NT2/D1 (cell line): ENCODE measurements around the gene NKAIN2.

Experiments
- DNase-seq: peaks from one replicate; pipeline ENCODE4 v3.0.0-alpha.2; 2011; ENCODE audit warnings: low read depth, low spot score
- H3K27me3 ChIP-seq: 2 replicates; pipeline ENCODE4 v1.6.0; 2011; ENCODE audit warnings: mild to moderate bottlenecking; ENCODE audit not compliant: insufficient read length, insufficient read depth
- H3K36me3 ChIP-seq: 2 replicates; pipeline ENCODE4 v1.6.1; 2011; ENCODE audit warnings: mild to moderate bottlenecking, low read length, mixed read lengths; ENCODE audit not compliant: insufficient read depth, insufficient read length
- H3K4me1 ChIP-seq: 2 replicates; pipeline ENCODE4 v1.5.1; 2011; ENCODE audit not compliant: insufficient read depth, insufficient read length
- H3K4me3 ChIP-seq: 2 replicates; pipeline ENCODE4 v1.5.1; 2011; ENCODE audit warnings: low read depth; ENCODE audit not compliant: insufficient read length
- H3K9ac ChIP-seq: 2 replicates; pipeline ENCODE4 v1.6.0; 2011; ENCODE audit warnings: low read depth; ENCODE audit not compliant: insufficient read length
- H3K9me3 ChIP-seq: 2 replicates; pipeline ENCODE4 v1.5.1; 2011; ENCODE audit warnings: mild to moderate bottlenecking, low read length; ENCODE audit not compliant: insufficient read depth
- SUZ12 ChIP-seq: IDR thresholded peaks from 2 replicates; pipeline ENCODE4 v1.6.1; 2011; ENCODE audit not compliant: insufficient read length, insufficient read depth; ENCODE audit errors: extremely low read depth
- YY1 ChIP-seq: IDR thresholded peaks from 2 replicates; pipeline ENCODE4 v1.6.1; 2011; ENCODE audit not compliant: insufficient read length, insufficient read depth
- ZNF274 ChIP-seq: IDR thresholded peaks from 2 replicates; pipeline ENCODE4 v1.6.1; 2011; ENCODE audit warnings: mild to moderate bottlenecking, low read depth, low read length

NKAIN2 gene

DNA sequence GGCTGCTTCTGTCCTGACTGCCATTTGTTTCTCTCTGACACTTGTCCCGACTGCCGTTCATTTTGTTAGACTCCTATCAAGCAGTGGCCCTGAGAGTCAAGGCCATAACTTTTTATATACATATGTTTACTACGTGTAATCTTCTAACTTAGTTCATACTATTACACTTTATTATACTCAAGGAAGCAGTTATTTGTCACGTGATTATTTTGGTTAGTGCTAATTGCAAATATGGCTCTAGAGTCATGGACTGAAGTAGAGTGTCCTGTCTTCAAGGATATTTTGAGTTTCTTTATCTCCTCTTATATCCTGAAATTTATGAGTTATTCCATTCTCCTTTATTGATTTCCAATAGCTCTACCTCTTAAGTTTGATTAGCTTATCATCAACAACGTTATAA, 864.4 kb downstream of the NKAIN2 start:
- no peaks in the 10 kb centered on the region for H3K36me3 ChIP-seq
- no peak overlapping the region for H3K4me3 ChIP-seq
- no peak overlapping the region for H3K9ac ChIP-seq
- H3K27me3 ChIP-seq: no peaks in the 10 kb centered on the region
- TF ChIP-seq ZNF274 (no peak), SUZ12 (no peak), YY1 (no peak)
- no peaks in the 10 kb centered on the region for H3K4me1 ChIP-seq
- DNase-seq: no peak
- no peaks in the 10 kb centered on the region for H3K9me3 ChIP-seq

- Histone ChIP-seq H3K36me3 (no peaks in the 10 kb centered on the region), H3K9me3 (no peaks in the 10 kb centered on the region), H3K4me3 (no peak overlapping the region), H3K9ac (no peak overlapping the region), H3K4me1 (no peaks in the 10 kb centered on the region), H3K27me3 (no peaks in the 10 kb centered on the region)
- TF ChIP-seq YY1 (no peak), SUZ12 (no peak), ZNF274 (no peak)
- DNase-seq: no peak
Measured at GRCh38 chr6:124669713-124670480, 866.2 kb downstream of the NKAIN2 start.

DNA sequence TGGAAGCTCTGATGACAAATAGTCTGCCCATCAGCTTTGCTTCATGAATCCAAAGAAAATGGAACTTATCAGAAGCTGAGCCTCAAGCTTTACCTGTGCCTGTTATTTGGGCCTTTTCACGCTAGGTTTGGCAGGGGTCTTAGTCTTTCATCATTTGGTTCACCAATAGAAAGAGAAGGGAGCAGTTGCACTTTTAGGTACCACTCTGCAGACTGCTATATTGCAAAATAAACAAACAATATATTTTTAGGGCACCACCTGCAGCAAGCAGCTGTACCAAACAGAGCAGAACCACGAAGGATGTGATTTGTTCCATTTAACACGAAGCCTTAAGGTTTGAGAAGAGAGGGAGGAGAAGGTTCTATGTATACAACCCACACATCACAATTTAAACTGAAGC, 867.1 kb downstream of the NKAIN2 start:
- DNase-seq: no peak

GRCh38 chr6:124671324-124671723, 867.7 kb downstream of the NKAIN2 start:
- H3K36me3 ChIP-seq: no peaks in the 10 kb centered on the region
- no peak overlapping the region for H3K4me3 ChIP-seq

More for the DNA sequence above, 867.1 kb downstream of the NKAIN2 start:
- H3K27me3 ChIP-seq: no peaks in the 10 kb centered on the region
- H3K9me3 ChIP-seq: no peaks in the 10 kb centered on the region
- H3K4me1 ChIP-seq: no peaks in the 10 kb centered on the region
- H3K4me3 ChIP-seq: no peak overlapping the region
- no peaks in the 10 kb centered on the region for H3K36me3 ChIP-seq
- TF ChIP-seq YY1 (no peak), SUZ12 (no peak), ZNF274 (no peak)
- no peak overlapping the region for H3K9ac ChIP-seq

DNA sequence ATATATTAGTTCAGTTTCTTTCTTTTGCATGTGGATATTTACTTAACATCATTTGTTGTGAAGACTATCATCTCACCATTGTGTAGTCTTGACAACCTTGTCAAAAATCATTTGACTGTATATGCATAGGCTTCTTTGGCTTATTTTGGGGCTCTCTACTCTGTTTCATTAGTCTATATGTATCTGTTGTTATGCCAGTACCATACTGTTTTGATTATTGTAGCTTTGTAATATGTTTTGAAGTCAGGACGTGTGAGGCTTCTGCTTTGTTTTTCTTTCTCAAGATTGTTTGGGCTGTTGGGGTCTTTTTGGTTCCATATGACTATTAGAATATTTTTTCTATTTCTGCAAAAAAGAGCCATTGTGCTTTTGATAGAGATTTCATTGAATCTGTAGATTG, 870.4 kb downstream of the NKAIN2 start:
- no peak for DNase-seq
- Histone ChIP-seq H3K4me1 (no peaks in the 10 kb centered on the region), H3K4me3 (no peak overlapping the region), H3K27me3 (no peaks in the 10 kb centered on the region), H3K9ac (no peak overlapping the region), H3K36me3 (no peaks in the 10 kb centered on the region), H3K9me3 (peaks cover 10% of the 10 kb centered on the region; the same call in 1 of the 2 replicates)
- no peak for TF ChIP-seq YY1
- TF ChIP-seq ZNF274: no peak
- no peak for TF ChIP-seq SUZ12

More at GRCh38 chr6:124671324-124671723, 867.7 kb downstream of the NKAIN2 start:
- Histone ChIP-seq H3K9ac (no peak overlapping the region), H3K27me3 (no peaks in the 10 kb centered on the region), H3K9me3 (no peaks in the 10 kb centered on the region), H3K4me1 (no peaks in the 10 kb centered on the region)
- TF ChIP-seq YY1 (no peak), ZNF274 (no peak), SUZ12 (no peak)
- no peak for DNase-seq

DNA sequence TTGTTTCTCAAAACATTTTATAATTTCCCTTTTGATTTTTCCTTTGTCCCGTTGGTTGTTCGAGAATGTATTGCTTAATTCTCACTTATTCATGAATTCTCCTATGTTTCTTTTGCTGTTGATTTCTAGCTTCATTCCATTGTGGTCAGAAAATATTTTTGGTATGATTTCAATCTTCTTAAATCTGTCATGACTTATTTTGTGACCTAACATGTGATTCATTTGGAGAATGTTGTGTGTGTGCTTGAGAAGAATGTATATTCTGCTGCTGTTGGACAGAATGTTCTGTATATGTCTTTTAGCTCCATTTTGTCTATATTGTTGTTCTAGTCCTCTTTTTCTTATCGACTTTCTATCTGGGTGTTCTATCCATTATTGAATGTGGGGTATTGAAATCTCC, 872.4 kb downstream of the NKAIN2 start:
- H3K9me3 ChIP-seq: peaks cover 10% of the 10 kb centered on the region; the same call in 1 of the 2 replicates
- H3K27me3 ChIP-seq: no peaks in the 10 kb centered on the region
- no peak for DNase-seq
- H3K4me1 ChIP-seq: no peaks in the 10 kb centered on the region
- no peak overlapping the region for H3K9ac ChIP-seq
- H3K36me3 ChIP-seq: no peaks in the 10 kb centered on the region
- H3K4me3 ChIP-seq: no peak overlapping the region
- no peak for TF ChIP-seq YY1
- TF ChIP-seq ZNF274: no peak
- no peak for TF ChIP-seq SUZ12

GRCh38 chr6:124677874-124678273, 874.2 kb downstream of the NKAIN2 start:
- Histone ChIP-seq H3K9me3 (peaks cover 10% of the 10 kb centered on the region; the same call in 1 of the 2 replicates), H3K27me3 (no peaks in the 10 kb centered on the region), H3K4me3 (no peak overlapping the region), H3K4me1 (no peaks in the 10 kb centered on the region), H3K9ac (no peak overlapping the region), H3K36me3 (no peaks in the 10 kb centered on the region)
- no peak for DNase-seq
- no peak for TF ChIP-seq ZNF274
- TF ChIP-seq YY1: no peak
- no peak for TF ChIP-seq SUZ12
